GM15510 (cell line): ENCODE data around the gene ARPIN.

ENCODE experiments used
- POLR2A ChIP-seq: IDR thresholded peaks from 3 replicates; pipeline ENCODE4 v1.6.1; 2011; ENCODE audit warnings: borderline replicate concordance; ENCODE audit not compliant: insufficient read length; ENCODE audit errors: extremely low read depth

Gene ARPIN

GRCh38 chr15:89917442-89918101 is 4.8 kb upstream of the ARPIN start:
- no peak for TF ChIP-seq POLR2A

DNA sequence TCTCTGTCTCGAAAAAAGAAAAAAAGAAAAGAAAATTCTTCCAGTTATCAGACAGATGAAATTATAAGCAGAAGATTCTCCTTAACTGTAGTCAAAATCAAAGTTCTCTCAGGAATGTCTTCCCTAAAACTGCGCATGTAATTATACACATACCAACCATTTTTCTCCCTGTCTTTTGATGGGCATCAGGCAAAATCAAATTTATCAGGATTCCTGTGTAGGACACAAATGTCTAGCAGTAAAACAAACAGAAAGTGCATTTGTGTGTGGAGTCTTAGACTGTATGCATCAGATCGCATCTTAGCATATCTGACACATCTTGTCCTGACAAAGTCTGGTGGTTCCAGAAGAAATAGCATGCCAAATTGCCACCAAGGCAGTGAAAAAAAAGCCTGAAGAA is 3.9 kb upstream of the ARPIN start:
- TF ChIP-seq POLR2A = no peak

DNA sequence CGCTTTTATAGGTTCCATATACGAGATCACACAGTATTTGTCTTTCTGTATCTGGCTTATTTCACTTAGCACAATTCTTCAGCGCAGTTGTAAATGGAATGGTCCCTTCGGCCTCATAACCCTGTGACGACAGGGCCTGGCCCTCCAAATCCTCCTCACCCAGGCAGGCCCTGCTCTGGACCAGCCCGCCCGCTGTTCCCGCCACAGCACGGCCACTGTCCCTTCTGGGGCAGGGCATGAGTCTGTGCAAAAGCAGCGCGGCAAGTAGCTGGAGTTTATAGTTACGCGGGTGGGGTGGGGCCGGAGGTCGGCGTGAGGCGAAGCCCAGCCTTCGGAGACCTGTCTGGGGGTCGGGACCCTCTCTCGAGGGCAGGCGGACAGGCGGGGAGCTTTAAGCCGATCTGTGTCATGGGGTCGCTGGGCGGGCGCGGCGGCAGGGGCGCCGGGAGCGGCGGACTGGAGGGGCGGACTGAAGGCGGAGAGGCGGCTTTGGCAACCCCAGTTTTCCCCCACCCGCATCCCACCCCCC is 543 bp downstream of the ARPIN start:
- TF ChIP-seq POLR2A = no peak

- TF ChIP-seq POLR2A = no peak
These were observed 1.7 kb downstream of the ARPIN start for GRCh38 chr15:89910891-89911626.

DNA sequence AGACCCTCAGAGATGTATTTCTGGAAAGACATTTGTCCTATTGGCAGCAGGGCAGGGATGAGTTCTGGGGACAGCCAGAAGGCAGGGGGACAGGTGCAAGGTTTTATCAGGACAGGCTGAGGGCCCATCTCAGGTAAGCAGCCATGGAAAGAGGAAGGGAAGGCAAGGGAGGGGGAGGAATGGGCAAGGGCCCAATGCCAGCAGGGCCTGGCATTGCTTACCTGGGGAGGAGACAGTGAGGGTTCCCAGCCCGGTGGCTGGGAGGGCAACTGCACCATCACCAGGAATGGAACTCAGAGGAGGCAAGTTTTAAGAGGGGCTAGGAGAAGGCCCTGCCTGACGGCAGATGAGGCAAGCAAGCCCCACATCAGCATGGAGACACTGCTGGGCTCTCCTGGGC is 3.1 kb downstream of the ARPIN start:
- no peak for TF ChIP-seq POLR2A

- no peak for TF ChIP-seq POLR2A
These were observed 4.5 kb downstream of the ARPIN start for GRCh38 chr15:89908226-89908625.

GRCh38 chr15:89907289-89907688 is 5.5 kb downstream of the ARPIN start:
- TF ChIP-seq POLR2A = no peak

GRCh38 chr15:89905846-89906378 is 6.8 kb downstream of the ARPIN start:
- TF ChIP-seq POLR2A = no peak

GRCh38 chr15:89904519-89904918 is 8.2 kb downstream of the ARPIN start:
- no peak for TF ChIP-seq POLR2A

- no peak for TF ChIP-seq POLR2A
These were observed 9.0 kb downstream of the ARPIN start for GRCh38 chr15:89903858-89904130.

DNA sequence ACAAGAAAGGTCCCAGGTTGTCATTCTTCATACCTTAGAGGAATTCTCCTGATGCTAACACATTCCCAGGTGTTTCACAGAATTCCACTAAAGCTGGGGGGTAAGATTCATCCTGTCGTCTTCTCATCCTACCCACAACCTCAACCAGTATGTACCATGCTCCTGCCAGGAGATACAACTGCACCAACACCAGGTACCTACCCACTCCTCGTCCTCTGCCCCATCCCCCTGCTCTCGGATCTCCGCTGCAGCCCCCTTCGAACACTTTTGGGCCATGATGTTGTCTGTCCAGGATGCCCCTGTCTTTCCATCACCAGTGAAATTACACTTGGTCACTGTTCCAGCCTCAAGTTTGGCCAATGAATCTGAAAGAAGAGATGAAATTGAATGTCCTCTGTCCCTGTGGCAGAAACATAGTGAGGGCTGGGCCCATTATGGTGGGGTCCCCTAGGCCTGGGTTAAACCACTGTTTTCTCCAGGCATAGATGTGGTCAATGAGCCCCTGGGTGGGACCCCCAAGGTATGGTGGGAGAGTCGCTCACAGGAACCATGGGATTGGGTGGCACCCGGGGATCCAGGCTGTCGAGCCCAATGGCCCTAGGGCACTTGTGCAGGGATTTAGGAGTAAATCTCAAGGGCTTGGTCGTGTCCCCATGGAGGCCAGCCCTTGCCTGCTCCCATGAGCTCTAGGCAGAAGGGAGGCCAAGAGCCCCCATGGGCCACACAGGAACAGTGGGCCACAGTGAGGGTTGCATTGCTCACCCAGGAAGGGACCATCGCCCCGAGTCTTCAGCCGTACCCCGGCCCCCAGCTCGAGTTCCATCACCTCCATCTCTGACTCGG is 9.5 kb downstream of the ARPIN start:
- TF ChIP-seq POLR2A = no peak

DNA sequence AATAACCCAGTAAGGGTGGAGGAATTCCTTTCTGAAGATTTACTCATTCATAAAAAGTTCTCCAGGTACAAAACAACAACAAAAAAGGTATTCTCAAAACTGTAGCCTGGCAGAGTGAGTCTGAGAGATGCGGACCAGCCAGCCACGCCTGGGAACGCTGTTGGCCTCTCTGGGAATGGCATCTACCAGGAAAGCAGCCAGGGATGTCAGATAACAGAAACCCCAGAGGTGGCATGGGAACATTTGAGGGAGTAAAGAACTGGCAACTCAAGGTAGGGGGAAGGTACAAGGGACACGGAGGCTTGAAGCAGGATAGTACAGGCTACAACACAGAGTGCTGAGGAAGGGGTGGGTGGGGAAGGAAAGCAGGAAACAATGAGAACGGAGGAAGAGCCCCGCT is 11.9 kb downstream of the ARPIN start:
- no peak for TF ChIP-seq POLR2A

DNA sequence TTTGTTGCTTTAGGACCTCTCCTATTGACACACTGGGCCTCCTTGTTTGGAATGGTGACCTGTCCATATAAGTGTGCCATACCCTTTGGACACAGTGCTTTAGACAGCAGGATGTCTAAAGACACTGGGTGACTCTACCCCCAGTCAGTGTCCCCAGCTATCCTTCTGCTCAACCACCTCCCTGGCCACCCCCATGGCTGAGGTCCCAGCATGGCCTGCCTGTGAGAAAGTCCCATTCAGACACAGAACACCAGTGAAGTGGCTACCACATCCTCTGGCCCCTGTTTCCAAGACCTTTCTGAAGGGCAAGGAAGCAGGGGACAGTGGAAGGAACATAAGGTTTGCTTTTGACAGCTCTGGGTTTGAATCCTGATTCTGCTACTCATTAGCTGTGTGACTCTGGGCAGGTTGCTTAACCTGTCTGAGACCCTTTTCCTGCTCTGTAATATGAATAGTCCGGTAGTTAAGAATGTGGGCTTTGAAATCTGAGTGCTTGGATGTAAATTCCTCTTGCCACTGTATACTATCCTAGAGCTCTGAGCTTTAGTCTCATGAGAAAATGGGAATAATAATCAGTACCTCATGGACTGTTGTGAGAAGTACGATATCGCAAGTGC is 12.7 kb downstream of the ARPIN start:
- TF ChIP-seq POLR2A = no peak

DNA sequence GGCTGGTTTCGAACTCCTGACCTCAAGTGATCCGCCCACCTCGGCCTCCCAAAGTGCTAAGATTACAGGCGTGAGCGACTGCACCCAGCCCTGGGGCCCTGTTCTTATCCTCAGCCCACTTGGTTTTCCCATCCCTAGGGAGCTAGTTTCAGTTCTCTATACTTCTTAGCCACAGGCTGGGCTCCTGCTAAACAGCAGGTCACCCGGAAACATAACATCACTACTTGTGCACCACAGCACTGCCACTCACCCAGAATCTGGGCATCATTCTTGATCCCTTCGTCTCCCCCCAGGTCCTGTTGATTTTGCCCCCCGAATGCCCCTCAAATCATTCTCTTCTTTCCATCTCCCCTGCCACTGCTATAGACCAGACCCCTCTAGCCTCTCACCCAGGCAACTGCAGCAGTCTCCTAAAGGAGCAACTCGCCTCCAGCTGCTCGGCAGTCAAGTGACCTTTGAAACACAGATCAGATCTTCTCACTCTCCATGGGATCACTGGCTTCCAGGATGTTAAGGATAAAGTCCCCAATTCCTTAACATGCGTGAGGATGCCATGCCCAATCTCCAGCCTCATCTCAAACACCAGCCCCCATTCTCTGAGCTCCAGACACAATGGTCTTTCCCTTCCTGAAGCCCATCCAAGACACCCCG is 13.3 kb downstream of the ARPIN start:
- no peak for TF ChIP-seq POLR2A
